SK-N-SH (cell line): ENCODE results near the gene XRCC3. TPM values are rescaled to one million over a fixed set of nuclear protein-coding genes. Genes with fewer than 3 reads are reported as not detected.

Experiments
- CTCF ChIA-PET: fragments of 300-600, 350-600 bp; formaldehyde crosslinking; extraction: SDS; loops from one replicate; lab custom pipeline; 2021; lab: Yijun Ruan, JAX
- POLR2A ChIA-PET: fragments of 350-600 bp; sonication (Branson Sonifier 250); formaldehyde crosslinking; extraction: SDS; loops from one replicate; lab custom pipeline; 2020; ENCODE audit warnings: antibody characterized with exemption, inconsistent platforms; lab: Yijun Ruan, JAX
- DNase-seq: peaks from one replicate; pipeline ENCODE4 v3.0.0; 2012
- H2AFZ ChIP-seq: fragments of 200-600 bp; sonication (generic); 2 replicates; pipeline ENCODE4 v1.8.1; 2016; ENCODE audit warnings: antibody characterized with exemption, mild to moderate bottlenecking, low read depth
- H3F3A ChIP-seq: fragments of 200-600 bp; sonication (generic); replicated peaks from 2 replicates; pipeline ENCODE3; 2016; ENCODE audit warnings: antibody characterized with exemption, mild to moderate bottlenecking; ENCODE audit not compliant: insufficient read depth
- H3K27ac ChIP-seq, 2 experiments: fragments of 200-500 bp in 1 of 2; fragments of 200-600 bp in 1 of 2; sonication (Bioruptor generic) in 1 of 2; sonication (generic), shearing (Covaris generic) in 1 of 2; 2 replicates each; pipeline versions ENCODE4 v1.5.1 to v1.6.1; 2014 to 2016; ENCODE audit warnings: low read depth in 2 of 2, inconsistent platforms in 1 of 2, low read length in 1 of 2, mild to moderate bottlenecking in 1 of 2, mixed read lengths in 1 of 2
- H3K27me3 ChIP-seq: fragments of 200-600 bp; sonication (generic), shearing (Covaris generic); 2 replicates; pipeline ENCODE4 v1.6.1; 2016; ENCODE audit warnings: mixed run types; ENCODE audit not compliant: insufficient read depth
- H3K36me3 ChIP-seq, 2 experiments: fragments of 200-500 bp in 1 of 2; fragments of 200-600 bp in 1 of 2; sonication (Bioruptor generic) in 1 of 2; sonication (generic) in 1 of 2; replicated peaks in 1 of 2; 2 replicates each; pipeline versions ENCODE3 to v1.5.1; 2014 to 2016; ENCODE audit warnings: low read length in 1 of 2, mild to moderate bottlenecking in 1 of 2; ENCODE audit not compliant: insufficient read depth in 2 of 2, control insufficient read depth in 1 of 2
- H3K4me1 ChIP-seq, 2 experiments: fragments of 200-500 bp in 1 of 2; fragments of 200-600 bp in 1 of 2; sonication (Bioruptor generic) in 1 of 2; sonication (generic), shearing (Covaris generic) in 1 of 2; 2 replicates each; pipeline versions ENCODE4 v1.5.1 to v1.6.1; 2014 to 2016; ENCODE audit warnings: low read depth in 1 of 2, low read length in 1 of 2, mixed run types in 1 of 2; ENCODE audit not compliant: insufficient read depth in 2 of 2, control insufficient read depth in 1 of 2
- H3K4me2 ChIP-seq: fragments of 200-600 bp; sonication (generic), shearing (Covaris generic); 2 replicates; pipeline ENCODE4 v1.6.1; 2017; ENCODE audit warnings: mixed run types
- H3K4me3 ChIP-seq, 2 experiments: fragments of 200-500 bp in 1 of 2; fragments of 200-600 bp in 1 of 2; sonication (Bioruptor generic) in 1 of 2; sonication (generic), shearing (Covaris generic) in 1 of 2; 2 replicates each; pipeline versions ENCODE4 v1.5.1 to v1.8.1; 2014 to 2016; ENCODE audit warnings: low read depth in 2 of 2, inconsistent platforms in 1 of 2, low read length in 1 of 2, mild to moderate bottlenecking in 1 of 2, mixed read lengths in 1 of 2, moderate library complexity in 1 of 2
- H3K79me2 ChIP-seq: fragments of 200-600 bp; sonication (generic); 2 replicates; pipeline ENCODE4 v1.8.1; 2017; ENCODE audit warnings: mild to moderate bottlenecking; ENCODE audit not compliant: insufficient read depth
- H3K9ac ChIP-seq: fragments of 200-600 bp; sonication (generic); 2 replicates; pipeline ENCODE4 v1.6.1; 2017; ENCODE audit warnings: mixed run types
- H3K9me2 ChIP-seq: fragments of 200-600 bp; sonication (generic); 2 replicates; pipeline ENCODE4 v1.6.1; 2017; ENCODE audit warnings: mixed run types
- H3K9me3 ChIP-seq: fragments of 200-600 bp; sonication (generic); 2 replicates; pipeline ENCODE4 v1.6.1; 2017; ENCODE audit warnings: mixed run types, mild to moderate bottlenecking, moderate library complexity
- H4K20me1 ChIP-seq: fragments of 200-600 bp; sonication (generic); 2 replicates; pipeline ENCODE4 v1.6.1; 2017; ENCODE audit warnings: mild to moderate bottlenecking, mixed run types; ENCODE audit not compliant: insufficient read depth
- EP300 ChIP-seq, 2 experiments: IDR thresholded peaks; 2 replicates each; pipeline versions ENCODE4 v1.4.0 to v1.6.1; 2012; ENCODE audit warnings: borderline replicate concordance in 1 of 2, low read depth in 1 of 2, low read length in 1 of 2
- FOSL2 ChIP-seq: IDR thresholded peaks from 2 replicates; pipeline ENCODE4 v1.4.0; 2012; ENCODE audit warnings: low read depth, mild to moderate bottlenecking, moderate library complexity, borderline replicate concordance
- FOXJ3 ChIP-seq: sonication (generic); formaldehyde crosslinking; IDR thresholded peaks from 2 replicates; pipeline ENCODE4 v1.5.1; 2020; ENCODE audit warnings: mild to moderate bottlenecking, missing genetic modification reagents
- FOXM1 ChIP-seq: IDR thresholded peaks from 2 replicates; pipeline ENCODE4 v1.4.0; 2012; ENCODE audit warnings: low read depth, mild to moderate bottlenecking
- GABPA ChIP-seq: IDR thresholded peaks from 2 replicates; pipeline ENCODE4 v1.4.0; 2012; ENCODE audit warnings: low read depth, mild to moderate bottlenecking
- MAX ChIP-seq: IDR thresholded peaks from 2 replicates; pipeline ENCODE4 v1.4.0; 2012; ENCODE audit warnings: low read depth
- MXI1 ChIP-seq: IDR thresholded peaks from 2 replicates; pipeline ENCODE4 v1.6.1; 2012; ENCODE audit warnings: mild to moderate bottlenecking, low read depth, low read length, improper control_type of control experiment
- RFX5 ChIP-seq: IDR thresholded peaks from 2 replicates; pipeline ENCODE4 v1.6.1; 2012; ENCODE audit warnings: mild to moderate bottlenecking, improper control_type of control experiment, low read length
- SIN3A ChIP-seq: IDR thresholded peaks from 2 replicates; pipeline ENCODE4 v1.6.1; 2012; ENCODE audit warnings: low read depth, mild to moderate bottlenecking, low read length, moderate library complexity, borderline replicate concordance
- TAF1 ChIP-seq: IDR thresholded peaks from 2 replicates; pipeline ENCODE4 v1.6.1; 2012; ENCODE audit warnings: low read depth, mild to moderate bottlenecking, low read length, moderate library complexity, borderline replicate concordance
- USF1 ChIP-seq: IDR thresholded peaks from 2 replicates; pipeline ENCODE4 v1.4.0; 2012; ENCODE audit warnings: low read depth, borderline replicate concordance
- YY1 ChIP-seq: IDR thresholded peaks from 2 replicates; pipeline ENCODE4 v1.4.0; 2012; ENCODE audit warnings: low read depth, mild to moderate bottlenecking
- WGBS: methylation state at CpG from one replicate; pipeline ENCODE4 v1.1.6; 2017; ENCODE audit warnings: low lambda C conversion rate; 5-methylcytosine and 5-hydroxymethylcytosine counted together
- polyA plus RNA-seq, 3 experiments: library from polyadenylated mRNA; depleted of rRNA; stranded (reverse); fragments of >200 nt; gene quantifications; 2 replicates each; pipeline ENCODE4 v1.2.3, GENCODE V29; 2012
- TF ChIP-seq, protein P1 (sequence below): fragments of 200-600 bp; sonication (generic); IDR thresholded peaks from 2 replicates; pipeline ENCODE4 v1.6.1; 2017; ENCODE audit warnings: antibody characterized with exemption, mild to moderate bottlenecking, moderate library complexity
- TF ChIP-seq, protein P2 (sequence below): IDR thresholded peaks from 2 replicates; pipeline ENCODE4 v1.4.0; 2012; ENCODE audit warnings: low read depth, borderline replicate concordance

XRCC3 gene
- polyA plus RNA-seq, 1 of the 3 experiments (the other 2 are of a cell fraction) = 11.7 TPM

DNA sequence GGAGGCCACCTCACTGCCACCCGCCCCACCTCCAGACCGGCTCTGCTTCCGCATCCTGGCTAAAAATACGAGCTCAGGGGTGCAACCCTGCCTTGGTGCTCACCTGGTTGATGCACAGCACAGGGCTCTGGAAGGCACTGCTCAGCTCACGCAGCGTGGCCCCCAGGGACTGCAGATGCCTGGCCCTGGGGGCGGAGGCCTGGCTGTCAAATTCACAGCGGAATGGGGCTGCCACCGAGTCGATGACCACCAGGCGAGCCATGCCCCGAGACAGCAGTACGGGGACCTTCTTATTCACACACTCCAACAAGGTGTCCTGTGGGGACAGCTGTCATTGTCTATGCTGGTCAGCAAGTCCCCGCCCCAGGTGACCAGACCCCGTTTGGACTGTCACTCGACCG, 16.0 kb downstream of the XRCC3 start:
- ChIA-PET POLR2A (no interaction called here), CTCF (interaction anchor here (1.3 kb wide), 1 partner anchor 12 kb away, joined by 4 read pairs; no protein-coding TSS in a partner anchor)
- no peak for DNase-seq
- H3K4me2 ChIP-seq = no peak overlapping the region
- no peak overlapping the region; a peak in 1 of 4 replicates for H3K27ac ChIP-seq
- H4K20me1 ChIP-seq = peaks cover 15% of the 10 kb centered on the region
- peaks cover 9 to 71% of the 10 kb centered on the region in 2 experiments for H3K36me3 ChIP-seq
- H3K9ac ChIP-seq = no peak overlapping the region
- TF ChIP-seq, protein P1, sequence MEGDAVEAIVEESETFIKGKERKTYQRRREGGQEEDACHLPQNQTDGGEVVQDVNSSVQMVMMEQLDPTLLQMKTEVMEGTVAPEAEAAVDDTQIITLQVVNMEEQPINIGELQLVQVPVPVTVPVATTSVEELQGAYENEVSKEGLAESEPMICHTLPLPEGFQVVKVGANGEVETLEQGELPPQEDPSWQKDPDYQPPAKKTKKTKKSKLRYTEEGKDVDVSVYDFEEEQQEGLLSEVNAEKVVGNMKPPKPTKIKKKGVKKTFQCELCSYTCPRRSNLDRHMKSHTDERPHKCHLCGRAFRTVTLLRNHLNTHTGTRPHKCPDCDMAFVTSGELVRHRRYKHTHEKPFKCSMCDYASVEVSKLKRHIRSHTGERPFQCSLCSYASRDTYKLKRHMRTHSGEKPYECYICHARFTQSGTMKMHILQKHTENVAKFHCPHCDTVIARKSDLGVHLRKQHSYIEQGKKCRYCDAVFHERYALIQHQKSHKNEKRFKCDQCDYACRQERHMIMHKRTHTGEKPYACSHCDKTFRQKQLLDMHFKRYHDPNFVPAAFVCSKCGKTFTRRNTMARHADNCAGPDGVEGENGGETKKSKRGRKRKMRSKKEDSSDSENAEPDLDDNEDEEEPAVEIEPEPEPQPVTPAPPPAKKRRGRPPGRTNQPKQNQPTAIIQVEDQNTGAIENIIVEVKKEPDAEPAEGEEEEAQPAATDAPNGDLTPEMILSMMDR = no peak
- TF ChIP-seq GABPA = no peak
- TF ChIP-seq YY1 = no peak
- TF ChIP-seq FOSL2 = no peak
- no peak for TF ChIP-seq MXI1
- no peak for TF ChIP-seq SIN3A
- no peak for TF ChIP-seq EP300 (IDR thresholded peaks at IDR 0.05; ENCODE audit: borderline replicate concordance in 1 of 2, low read depth in 1 of 2, low read length in 1 of 2)
- TF ChIP-seq FOXJ3 (CRISPR knock-in tag) = no peak
- TF ChIP-seq RFX5 = no peak
- no peak for TF ChIP-seq TAF1
- TF ChIP-seq USF1 = no peak
- TF ChIP-seq MAX = no peak
- no peak for TF ChIP-seq FOXM1
- TF ChIP-seq, protein P2, sequence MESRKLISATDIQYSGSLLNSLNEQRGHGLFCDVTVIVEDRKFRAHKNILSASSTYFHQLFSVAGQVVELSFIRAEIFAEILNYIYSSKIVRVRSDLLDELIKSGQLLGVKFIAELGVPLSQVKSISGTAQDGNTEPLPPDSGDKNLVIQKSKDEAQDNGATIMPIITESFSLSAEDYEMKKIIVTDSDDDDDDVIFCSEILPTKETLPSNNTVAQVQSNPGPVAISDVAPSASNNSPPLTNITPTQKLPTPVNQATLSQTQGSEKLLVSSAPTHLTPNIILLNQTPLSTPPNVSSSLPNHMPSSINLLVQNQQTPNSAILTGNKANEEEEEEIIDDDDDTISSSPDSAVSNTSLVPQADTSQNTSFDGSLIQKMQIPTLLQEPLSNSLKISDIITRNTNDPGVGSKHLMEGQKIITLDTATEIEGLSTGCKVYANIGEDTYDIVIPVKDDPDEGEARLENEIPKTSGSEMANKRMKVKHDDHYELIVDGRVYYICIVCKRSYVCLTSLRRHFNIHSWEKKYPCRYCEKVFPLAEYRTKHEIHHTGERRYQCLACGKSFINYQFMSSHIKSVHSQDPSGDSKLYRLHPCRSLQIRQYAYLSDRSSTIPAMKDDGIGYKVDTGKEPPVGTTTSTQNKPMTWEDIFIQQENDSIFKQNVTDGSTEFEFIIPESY = no peak
- H3K9me3 ChIP-seq = no peaks in the 10 kb centered on the region
- peaks cover 0 to 48% of the 10 kb centered on the region in 2 experiments; a peak in 1 of 4 replicates for H3K4me1 ChIP-seq
- WGBS = 98% methylated on average over 4 of the region's 17 CpGs
- H2AFZ ChIP-seq = no peak overlapping the region
- H3F3A ChIP-seq = peaks cover 9% of the 10 kb centered on the region
- no peaks in the 10 kb centered on the region for H3K27me3 ChIP-seq
- H3K4me3 ChIP-seq = no peak overlapping the region
- H3K79me2 ChIP-seq = peaks cover 26% of the 10 kb centered on the region
- H3K9me2 ChIP-seq = no peaks in the 10 kb centered on the region
